Measurements from ENCODE around the gene TJAP1.

DNA sequence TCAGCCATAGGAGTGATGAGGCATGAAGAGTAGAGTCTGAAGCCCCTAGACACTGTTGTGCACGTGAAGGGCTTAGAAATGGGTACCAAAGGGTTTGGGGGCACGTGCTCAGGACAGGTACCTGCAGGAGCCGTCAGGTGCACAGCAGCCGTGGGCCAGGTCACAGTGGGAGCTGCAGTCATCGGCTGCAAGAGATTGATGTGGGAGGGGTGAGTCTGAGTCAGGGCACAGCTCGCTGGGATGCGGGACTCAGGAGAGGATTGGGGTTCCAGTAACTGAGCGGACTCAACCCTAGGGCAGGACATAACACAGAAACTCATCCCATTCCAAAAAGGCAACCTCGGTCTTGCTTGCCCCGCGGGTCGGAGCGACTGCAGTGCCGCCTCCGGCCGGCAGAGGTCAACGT, 23.1 kb upstream of the TJAP1 start:
- TF ChIP-seq, protein P1, sequence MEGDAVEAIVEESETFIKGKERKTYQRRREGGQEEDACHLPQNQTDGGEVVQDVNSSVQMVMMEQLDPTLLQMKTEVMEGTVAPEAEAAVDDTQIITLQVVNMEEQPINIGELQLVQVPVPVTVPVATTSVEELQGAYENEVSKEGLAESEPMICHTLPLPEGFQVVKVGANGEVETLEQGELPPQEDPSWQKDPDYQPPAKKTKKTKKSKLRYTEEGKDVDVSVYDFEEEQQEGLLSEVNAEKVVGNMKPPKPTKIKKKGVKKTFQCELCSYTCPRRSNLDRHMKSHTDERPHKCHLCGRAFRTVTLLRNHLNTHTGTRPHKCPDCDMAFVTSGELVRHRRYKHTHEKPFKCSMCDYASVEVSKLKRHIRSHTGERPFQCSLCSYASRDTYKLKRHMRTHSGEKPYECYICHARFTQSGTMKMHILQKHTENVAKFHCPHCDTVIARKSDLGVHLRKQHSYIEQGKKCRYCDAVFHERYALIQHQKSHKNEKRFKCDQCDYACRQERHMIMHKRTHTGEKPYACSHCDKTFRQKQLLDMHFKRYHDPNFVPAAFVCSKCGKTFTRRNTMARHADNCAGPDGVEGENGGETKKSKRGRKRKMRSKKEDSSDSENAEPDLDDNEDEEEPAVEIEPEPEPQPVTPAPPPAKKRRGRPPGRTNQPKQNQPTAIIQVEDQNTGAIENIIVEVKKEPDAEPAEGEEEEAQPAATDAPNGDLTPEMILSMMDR (conservative IDR thresholded peaks at IDR 0.05), result peak; percentile 96
- no peak for TF ChIP-seq ZFX (IDR thresholded peaks at IDR 0.05)

Data from C4-2B (cell line).